NCI-H1092 (cell line): ENCODE measurements around the gene RMDN3.
A peak's percentile ranks its signal among the peaks of the same experiment; 100 is the strongest.

ENCODE experiments used
- DNase-seq: peaks from one replicate; lab custom pipeline; 2025; lab: John Stamatoyannopoulos, UW

Gene RMDN3

DNA sequence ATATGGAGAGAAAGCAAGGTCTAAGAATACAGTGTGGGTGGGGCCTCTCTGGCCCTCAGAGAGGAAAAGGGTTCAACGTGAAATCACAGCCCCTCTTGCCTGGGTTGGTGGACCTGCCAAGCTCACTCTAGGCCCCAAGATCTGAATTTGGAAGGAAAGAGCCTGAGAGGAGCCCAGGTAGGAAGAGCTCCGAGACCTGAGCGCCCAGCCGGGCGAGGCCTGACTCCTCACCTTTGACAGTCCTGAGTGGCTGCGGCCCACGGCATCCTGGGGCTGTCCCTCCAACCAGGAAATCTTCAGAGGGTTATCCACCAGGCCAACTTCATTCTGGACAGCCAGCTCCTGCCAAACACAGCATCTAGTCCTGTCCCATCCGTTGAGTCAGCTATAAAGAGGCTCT, 18.4 kb upstream of the RMDN3 start:
- DNase-seq, result no peak

DNA sequence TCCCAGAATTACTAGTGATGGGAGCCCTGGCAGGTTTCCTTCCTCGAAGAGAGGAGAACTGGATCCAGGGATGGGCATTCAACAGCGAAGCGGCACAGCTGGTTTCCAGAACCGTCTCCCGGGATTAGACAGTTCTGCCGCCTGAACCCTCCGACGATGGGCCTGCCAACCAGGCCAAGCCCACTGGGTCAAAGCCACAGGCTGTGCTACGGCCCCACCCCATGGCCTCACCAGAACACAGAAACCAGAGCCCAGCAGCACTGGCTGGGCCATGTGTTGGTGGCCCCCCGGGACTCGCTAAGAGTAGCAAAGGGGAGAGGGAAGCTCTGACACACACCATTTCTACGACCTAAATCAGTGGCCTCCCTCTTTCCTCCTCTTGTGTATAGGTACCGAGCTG, 17.0 kb upstream of the RMDN3 start:
- DNase-seq, result no peak

DNA sequence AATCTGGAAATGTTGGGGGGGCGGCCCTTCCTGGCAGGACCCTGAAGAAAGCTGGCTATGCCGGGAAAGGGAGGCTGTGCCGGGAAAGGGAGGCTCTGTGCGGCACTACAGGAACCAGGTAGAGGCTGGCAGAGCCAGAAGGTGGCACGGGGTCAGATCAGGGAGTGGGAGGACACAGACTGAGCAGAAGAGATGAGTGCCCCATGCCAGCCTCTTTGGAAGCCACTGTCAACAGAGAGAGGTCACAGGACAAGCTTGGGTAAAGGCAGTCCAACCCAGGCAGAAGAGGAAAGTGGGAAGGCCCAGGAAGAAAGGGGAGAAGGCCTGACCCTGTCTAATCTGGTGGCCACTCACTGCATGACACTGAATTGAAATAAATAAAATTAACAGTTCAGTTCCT, 16.2 kb upstream of the RMDN3 start:
- no peak for DNase-seq

DNA sequence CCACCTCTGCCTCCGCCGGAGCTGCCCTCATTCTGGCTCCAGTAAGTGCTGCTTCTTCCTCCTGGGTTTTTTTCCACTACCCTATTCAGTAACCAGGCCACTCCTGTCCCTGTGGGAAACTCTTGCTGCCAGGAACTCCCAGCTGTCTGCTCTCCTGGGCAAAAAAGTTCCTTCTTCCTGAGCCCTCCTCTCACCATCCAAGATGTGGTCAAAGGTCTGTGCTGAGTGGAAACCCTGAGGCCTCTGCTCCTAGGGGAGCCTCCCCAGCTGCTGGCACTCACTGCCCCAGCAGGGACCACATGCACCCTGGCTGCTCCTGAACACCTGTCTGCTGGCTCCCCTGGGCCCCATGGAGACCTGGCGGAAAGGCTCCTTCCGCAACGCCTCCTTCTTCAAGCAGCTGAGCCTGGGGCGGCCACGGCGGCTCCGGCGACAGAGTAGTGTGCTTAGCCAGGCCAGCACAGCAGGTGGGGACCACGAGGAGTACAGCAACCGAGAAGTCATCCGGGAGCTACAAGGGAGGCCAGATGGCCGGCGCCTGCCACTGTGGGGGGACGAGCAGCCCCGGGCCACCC, 15.2 kb upstream of the RMDN3 start:
- DNase-seq, result no peak

DNA sequence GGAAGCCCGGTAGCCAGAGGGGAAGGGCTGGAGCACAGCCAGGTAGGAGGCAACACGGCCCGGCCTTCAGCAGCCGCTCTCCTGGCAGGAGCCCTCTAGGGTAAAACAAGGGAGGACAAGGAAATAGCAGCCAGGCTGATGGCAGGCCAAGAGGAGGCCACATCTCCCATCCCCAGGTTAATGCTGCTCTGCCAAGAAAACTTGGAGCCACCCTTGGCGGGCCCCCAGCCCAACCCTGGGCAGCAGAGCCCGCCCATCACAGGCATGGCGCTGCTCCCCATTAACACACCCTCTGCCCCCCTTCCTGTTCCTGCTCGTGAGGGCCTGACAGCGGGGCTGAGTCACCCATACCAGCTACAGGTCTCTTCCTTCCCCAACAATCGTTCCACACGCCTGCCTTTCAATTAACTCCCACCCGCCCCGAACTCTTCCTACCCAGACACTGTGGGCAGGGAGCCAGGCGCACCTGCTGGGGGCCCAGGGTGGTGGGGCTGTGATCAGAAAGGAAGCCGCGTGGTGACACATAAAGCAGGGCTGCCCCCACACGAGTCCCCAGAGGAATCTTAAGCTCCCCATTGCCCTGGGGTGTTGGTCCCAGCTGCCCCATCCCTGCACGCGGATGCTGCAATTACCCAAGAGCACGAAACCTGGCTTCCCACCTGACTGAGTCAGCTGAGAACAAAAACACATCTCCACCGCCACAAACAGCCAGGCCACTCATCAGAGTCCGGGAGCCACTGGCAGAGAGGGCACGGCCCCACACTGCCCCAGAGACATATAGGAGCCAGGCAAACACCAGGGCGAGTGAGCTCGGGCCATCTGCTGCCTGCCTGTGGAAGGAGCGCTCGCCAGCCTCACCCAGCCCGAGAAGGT, 14.5 kb upstream of the RMDN3 start, which contains the start of gene C15orf62:
TSS of gene C15orf62 (plus strand) at position 707 of the 873 bp plus-strand sequence. CDS start 516 bp downstream, outside the sequence.
- DNase-seq, result peak; percentile 21

DNA sequence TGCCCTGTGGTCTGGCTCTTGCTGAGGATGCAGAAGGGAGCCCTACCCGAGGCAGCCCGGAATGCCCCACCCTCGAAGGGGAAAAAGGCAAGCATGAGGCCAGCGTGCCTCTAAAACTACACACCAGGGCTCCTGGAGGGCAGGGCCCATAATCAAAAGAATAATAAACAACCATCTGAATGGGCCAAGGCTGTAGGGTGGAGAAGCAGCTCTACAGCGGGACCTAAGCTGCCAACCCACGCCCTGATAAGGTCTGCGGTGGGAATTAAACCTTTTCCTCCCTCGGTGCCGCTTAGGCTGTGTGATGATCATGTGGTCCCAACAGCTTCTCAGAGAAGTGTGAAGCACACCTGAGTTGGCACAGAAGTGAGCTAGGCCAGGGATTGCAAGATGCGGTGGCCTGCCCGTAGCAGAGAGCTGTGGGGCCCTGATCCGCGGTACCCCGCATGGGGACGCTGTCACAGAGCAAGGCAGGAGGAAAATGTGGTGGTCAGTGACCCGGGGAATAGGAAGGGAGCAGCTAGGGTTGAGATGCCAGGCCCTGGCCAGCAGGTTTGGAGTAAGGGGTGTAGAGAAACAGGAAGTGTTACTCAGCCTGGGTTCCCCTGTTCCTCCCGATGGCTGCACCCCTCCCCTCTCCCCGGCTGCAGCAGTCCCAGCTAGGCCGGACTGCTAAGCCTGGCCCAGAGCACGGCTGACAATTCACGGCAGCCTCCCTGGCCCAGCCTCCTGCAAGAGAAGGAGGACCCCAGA, 13.6 kb upstream of the RMDN3 start:
- DNase-seq, result no peak

DNA sequence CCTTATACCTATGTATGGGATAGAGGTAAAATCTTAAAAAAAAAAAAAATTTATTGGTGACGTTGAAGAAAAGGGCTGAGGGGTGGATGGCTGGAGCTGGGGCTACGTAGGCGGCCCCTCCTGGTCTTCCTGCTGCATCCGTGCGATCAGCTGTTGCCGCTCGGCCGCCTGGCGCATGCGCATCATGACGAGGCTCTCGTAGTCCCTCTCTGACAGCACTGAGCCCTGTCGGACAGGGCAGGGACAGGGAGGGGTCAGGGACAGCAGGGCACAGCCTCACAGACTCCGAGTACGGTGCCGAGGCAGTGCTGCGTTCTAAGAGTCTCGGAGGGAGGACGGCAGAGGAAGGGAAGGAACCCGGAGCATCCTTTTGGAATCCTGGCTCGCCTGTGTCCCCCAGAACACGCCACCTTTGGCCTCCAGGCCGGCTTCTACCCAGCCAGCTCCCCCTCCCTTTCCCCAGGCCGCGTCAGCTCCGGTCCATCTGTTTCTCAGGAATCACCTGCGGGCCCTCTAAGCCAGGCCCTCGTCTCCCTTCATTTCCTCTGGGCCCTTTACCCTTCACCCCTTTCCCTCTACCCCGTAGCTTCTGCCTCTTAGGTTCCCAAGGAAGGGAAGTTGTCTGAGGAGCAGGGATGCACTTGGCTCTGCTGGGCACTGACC, 12.9 kb upstream of the RMDN3 start:
- DNase-seq, result no peak

DNA sequence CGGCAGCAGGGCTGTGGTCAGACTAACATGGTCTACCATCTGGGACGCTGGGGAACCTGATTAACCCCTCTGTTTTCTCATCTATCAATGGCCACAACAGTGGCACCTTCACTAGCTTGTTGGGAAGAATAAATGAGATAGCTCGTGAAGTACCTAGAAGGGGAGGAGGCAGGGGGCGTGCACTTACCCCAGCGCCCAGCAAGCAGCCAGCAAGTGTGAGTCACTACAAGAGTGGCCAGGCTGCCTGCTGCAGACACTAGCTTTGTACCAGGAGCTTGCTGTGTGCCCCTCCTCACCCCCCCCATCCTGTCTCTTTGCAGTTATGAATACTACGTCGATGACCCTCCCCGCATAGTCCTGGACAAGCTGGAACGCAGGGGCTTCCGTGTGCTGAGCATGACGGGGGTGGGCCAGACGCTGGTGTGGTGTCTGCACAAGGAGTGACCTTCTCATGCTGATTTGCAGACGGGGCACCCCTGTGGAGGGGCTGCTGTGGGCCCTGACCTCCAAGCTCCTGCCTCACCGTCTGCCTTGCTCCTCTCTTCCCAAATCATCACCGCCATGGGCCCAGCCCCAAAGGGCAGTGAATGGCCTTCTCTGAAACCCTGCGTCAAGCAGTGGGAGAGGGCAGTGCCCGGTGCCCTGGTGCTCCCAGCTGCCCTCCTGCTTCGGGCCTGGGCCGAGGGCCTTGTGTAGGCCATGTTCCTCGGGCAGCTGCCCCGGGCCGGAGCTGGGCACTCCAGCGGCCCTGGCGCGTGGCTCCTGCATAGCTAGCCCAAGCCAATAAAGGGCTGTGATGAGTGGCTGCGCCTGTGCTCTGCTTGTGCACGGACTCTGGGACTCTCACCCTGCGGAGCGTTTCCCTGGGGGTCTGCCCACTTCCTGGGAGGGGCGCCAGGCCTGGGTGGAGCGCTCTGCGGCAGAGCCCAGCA, 12.1 kb upstream of the RMDN3 start:
- no peak for DNase-seq

DNA sequence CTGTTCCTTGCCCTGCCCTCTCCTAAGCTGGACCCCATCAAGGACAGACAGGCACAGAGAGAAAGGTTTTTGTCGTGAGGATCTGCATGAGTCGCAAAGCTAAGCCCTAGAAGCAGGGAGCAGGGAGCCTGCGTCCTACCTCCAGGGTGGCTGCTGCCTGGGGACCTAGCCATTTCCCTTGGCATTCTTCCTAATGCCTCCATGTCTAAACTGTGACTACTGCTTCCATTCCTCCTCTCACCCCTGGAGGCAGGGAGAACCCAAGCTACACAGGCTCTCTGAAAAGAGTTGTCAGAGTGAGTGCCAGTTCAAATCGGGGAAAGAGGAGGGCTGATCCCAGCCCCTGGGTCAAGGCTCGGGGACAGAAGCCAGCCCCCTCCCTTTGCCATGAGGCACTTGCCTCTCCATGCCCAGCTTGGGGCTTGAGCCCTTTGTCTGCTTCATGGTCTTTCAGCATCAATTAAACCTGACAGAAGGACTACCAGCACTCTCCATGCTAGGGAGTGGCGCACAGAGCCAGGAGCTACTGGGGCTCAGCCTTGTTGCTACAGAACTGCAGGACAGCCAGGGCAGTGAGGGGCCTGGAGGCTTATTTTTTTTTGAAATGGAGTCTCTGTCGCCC, 11.3 kb upstream of the RMDN3 start:
- no peak for DNase-seq

DNA sequence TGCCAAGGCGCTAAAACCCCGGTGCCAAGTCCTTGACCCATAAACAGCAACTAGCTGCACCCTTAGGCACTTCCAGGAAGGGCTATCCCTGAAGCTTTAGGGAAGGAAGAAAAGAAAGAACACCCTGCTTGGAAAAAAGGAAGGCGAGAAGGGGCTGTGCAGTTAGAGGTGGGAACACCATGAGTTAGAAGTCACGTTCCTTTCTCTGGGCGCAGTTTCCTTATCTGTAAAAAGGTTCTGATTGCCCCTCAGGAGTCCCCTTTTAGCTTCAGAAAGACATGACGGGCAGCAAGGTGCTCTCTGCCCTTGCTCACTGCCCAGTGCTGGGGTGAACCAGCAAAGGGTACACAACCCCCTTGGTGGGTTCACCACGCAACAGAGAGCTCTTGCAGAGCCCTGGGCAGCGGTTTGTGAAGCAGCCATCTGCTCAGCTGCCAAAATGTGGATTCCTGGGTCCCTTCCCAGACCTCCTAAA, 9.6 kb upstream of the RMDN3 start:
- DNase-seq, result no peak

DNA sequence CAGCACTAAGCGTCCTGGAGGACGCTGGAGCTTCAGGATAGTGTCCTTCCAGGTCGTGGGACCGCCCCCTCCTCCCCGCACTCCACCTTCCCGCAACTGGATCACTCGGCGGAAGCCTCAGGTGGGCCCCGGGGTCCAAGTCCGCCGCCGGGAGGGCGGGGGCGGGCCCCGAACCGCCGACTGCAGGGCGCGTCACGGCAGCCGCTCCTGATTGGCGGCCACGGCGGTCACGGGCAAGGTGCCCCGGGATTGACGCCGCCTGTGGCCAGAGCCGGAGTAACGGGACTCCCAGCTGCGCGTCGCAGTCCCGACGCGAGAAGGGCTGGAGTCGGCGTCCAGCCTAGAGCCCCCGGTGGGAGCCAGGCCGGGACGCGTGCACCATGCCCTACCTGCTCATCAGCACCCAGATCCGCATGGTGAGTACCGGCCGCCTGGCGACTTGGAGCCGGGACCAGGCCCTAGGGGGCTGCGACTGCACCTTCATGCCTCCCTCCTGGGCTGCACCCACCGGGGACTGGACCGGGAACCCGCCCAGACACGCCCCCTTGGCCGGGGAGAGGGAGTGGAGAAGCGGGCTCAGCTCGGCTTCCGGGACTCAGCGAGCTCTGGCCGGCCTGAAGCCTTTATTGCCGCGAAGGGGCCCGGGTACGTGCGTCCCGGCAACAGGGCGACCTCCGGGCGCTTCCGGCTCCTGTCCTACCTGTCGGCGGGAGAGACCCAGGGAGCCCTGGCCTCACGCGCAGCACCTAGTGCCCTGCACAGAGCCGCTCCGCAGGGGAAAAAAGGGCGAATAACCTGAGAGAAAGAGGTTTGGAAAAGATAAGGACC, 9.0 kb upstream of the RMDN3 start, which contains the start of gene GCHFR:
TSS of gene GCHFR (plus strand) at position 268 of the 828 bp plus-strand sequence. CDS start at position 381, 113 bp downstream.
- no peak for DNase-seq

DNA sequence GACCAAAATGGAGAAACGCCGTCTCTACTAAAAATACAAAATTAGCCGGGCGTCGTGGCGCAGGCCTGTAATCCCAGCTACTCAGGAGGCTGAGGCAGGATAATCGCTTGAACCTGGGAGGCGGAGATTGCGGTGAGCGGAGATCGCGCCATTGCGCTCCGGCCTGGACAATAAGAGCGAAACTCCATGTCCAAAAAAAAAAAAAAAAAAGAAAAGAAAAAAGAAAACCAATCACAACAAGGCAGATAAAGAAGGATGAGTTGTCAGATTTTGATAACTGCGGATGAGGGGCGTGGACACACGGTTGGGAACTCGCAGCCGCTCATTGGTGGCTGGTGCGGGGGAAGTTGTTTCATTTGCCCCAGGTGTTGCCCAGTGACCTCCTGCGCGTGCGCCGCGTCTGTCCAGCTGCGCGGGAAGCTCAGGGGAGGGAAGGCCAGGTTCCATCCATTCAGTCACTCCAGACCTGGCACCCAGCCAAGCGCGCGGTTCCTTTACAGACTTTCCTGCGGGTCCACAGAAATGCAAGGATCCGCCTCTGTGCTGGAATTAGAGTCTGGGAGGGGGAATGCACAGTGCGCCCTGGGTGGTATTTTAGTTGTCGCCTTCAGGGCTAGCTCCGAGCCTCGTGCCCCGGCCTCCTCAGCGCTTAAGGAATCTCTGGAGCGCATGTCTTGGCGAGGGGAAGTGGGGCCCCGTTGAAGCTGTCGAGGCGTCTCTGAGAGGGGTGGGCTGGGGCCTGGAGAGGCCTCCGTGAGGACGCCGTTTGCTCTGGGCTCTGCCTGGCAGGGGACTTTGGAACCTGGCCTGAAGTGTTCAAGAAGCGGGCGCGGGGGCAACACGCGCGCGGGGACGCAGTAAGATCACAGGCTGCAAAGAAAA, 8.1 kb upstream of the RMDN3 start:
- DNase-seq, result peak; percentile 34

DNA sequence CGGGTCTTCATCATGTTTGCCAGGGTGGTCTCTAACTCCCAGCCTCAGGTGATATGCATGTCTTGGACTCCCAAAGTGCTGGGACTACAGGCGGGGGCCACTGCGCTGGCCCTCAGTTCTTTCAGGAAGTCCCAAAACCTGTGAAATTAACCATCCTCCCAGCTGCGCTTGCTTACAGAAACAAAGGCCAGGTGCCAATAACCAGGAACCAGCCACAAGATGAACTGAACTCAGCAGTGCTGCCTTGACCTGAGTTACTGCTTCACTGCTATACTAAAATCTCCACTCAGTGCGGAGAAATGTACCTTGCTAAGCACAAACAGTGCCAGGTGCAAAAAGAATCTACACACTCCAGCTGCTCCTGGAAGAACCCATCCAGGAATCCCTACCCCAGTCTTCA, 4.9 kb upstream of the RMDN3 start:
- DNase-seq, result no peak

DNA sequence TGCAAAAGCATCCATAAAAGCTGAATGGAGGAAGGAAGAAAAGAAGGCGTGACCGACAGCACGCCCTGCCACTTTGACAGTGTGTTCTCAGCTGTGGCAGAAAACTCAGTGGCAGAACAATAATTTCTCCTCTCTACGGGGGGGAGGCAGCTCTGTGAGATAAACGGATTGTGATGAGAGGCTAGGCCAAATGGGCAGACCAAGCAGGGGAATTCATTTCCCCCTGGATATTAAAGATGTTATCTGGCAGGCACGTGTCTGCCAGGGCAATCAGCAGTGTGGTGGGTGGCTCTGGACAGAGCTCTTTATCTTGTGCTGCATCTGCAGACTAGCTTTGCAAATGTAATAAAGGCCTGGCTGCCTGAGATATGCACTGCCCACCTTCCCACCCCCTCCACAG, 1.9 kb upstream of the RMDN3 start:
- no peak for DNase-seq

DNA sequence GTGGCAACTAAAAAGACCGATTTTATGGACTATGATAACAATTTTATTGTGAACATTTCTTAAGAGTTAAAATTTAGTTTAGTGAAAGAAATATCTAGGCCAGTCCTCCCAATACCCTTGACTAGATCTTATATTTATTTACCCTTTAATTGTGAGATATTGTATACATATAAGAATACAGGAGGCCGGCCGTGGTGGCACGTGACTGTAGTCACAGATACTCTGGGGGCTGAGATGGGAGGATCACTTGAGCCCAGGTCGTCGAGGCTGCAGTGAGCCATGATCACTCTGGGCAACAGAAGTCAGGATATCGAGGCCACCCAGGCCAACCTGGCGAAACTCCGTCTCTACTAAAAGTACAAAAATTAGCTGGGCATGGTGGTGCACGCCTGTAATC, 756 bp upstream of the RMDN3 start:
- no peak for DNase-seq

DNA sequence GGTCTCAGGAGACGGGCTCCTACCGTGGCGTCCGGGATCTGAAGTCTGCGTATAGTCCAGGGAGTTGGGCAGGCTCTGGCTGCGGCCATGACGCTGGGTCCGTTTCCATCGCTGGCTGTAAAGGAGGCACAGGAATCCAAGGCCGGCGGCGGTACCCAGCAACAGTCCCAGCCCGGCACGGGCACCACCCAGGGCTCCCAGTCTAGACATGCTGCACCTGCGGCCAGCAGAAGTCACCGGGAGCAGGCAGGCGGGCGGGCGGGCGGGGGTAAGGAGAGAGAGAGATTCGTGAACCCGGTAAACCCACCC, 526 bp downstream of the RMDN3 start:
- DNase-seq, result no peak

DNA sequence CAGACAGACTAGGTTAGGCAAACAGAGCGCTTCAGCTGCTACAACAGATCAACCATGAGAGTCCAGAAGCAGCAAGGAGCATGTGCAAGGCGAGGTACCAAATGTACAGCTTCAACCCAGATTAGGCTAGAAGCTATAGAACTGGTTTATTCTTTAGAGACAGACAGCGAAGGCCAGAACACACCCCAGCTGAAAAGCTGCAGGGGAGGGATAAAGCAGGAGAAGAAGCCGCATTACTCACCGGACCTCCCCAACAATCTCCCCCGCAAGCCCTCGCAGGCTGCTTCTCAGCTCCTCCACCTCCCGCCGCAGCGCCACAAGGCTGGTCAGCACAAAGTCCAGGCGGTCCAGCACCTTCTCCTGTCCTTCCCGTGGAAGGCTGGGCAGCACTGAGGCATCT, 3.3 kb downstream of the RMDN3 start:
- no peak for DNase-seq

DNA sequence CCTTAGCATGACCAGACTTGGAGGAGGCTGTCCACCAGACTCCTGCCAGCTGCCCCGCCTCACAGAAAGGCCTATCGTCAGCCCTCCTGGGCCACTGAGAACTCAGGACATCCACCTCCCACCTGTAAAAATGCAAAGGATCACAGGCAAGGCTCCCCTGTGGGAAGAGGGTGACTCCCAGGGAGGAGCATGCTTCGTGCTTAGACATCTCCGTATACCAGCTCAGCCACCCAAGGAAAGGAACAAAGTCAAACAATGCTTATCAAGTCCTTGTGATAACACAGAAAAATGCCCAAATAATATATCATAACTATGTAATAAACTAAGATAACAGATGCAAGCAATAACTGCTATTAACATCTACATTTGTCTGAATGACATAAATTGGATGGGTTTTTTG, 4.2 kb downstream of the RMDN3 start:
- no peak for DNase-seq

DNA sequence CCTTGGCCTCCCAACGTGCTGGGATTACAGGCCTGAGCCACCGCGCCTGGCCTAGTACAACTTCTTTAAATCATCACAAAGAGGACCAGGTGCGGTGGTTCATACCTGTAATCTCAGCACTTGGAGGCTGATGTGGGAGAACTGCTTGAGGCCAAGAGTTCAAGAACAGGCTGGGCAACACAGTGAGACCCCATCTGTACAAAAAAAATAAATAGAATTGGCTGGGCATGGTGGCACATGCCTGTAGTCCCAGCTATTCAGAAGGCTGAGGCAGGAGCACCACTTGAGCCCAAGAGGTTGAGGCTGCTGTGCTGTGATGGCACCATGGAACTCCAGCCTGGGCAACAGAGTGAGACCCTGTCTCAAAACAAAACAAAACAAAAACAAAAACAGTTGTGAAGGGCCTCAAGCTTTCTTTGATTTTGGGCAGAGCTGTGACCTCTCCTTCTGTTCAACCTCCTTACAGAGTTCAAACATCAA, 5.9 kb downstream of the RMDN3 start:
- DNase-seq, result no peak
